Measurements from ENCODE around the gene KNDC1. TPM values are rescaled to one million over a fixed set of nuclear protein-coding genes. Genes with fewer than 3 reads are reported as not detected.

KNDC1 gene
- total RNA-seq, 6 experiments from 2014 or later = 0.54 to 11.6 (median 8.2) TPM

DNA sequence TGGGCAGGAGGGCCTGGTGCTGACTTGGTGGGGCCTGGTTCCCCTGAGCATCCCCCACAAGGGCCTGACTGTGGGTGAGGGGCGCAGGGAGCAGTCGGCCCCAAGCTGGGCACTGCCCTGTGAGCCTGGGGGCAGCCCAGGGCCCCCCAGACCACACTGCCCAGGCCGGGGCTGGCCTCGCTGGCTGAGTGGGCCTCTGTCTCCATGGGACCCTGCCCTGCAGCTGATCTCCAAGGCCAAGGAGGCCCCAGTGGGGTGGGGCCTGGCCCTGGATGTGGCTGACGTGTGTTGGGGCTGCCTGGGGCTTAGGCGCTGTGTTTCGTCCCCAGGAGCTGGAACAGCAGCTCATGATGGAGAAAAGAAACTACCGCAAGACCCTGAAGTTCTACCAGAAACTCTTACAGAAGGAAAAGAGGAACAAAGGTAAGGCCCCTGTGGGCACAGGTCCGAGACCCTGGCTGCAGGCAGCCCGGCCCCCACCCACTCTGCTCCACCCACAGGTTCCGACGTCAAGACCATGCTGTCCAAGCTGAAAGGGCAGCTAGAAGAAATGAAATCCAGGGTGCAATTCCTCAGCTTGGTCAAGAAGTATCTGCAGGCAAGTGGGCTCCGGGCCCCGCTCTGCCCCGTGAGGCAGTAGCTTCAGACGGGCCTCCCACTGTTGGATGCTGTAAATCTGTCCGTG is 46.5 kb downstream of the KNDC1 start:
- H3K4me1 ChIP-seq = no peaks in the 10 kb centered on the region
- no peak for DNase-seq
- H3K27ac ChIP-seq = no peak overlapping the region
- ATAC-seq = no peak
- H3K9me3 ChIP-seq = no peaks in the 10 kb centered on the region
- intact Hi-C loops (cut with DNase I) = no loop called here
- TF ChIP-seq, protein P1, sequence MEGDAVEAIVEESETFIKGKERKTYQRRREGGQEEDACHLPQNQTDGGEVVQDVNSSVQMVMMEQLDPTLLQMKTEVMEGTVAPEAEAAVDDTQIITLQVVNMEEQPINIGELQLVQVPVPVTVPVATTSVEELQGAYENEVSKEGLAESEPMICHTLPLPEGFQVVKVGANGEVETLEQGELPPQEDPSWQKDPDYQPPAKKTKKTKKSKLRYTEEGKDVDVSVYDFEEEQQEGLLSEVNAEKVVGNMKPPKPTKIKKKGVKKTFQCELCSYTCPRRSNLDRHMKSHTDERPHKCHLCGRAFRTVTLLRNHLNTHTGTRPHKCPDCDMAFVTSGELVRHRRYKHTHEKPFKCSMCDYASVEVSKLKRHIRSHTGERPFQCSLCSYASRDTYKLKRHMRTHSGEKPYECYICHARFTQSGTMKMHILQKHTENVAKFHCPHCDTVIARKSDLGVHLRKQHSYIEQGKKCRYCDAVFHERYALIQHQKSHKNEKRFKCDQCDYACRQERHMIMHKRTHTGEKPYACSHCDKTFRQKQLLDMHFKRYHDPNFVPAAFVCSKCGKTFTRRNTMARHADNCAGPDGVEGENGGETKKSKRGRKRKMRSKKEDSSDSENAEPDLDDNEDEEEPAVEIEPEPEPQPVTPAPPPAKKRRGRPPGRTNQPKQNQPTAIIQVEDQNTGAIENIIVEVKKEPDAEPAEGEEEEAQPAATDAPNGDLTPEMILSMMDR (IDR thresholded peaks at IDR 0.05) = no peak
- no peak for TF ChIP-seq POLR2A (IDR thresholded peaks at IDR 0.05)
- no peak overlapping the region for H3K4me3 ChIP-seq
- no peaks in the 10 kb centered on the region for H3K36me3 ChIP-seq
- H3K27me3 ChIP-seq = no peaks in the 10 kb centered on the region
- WGBS (ENCODE audit: insufficient coverage, low coverage, low lambda C conversion rate, missing lambda C conversion rate) = no CpG with 5 or more reads among the region's 17 CpGs

DNA sequence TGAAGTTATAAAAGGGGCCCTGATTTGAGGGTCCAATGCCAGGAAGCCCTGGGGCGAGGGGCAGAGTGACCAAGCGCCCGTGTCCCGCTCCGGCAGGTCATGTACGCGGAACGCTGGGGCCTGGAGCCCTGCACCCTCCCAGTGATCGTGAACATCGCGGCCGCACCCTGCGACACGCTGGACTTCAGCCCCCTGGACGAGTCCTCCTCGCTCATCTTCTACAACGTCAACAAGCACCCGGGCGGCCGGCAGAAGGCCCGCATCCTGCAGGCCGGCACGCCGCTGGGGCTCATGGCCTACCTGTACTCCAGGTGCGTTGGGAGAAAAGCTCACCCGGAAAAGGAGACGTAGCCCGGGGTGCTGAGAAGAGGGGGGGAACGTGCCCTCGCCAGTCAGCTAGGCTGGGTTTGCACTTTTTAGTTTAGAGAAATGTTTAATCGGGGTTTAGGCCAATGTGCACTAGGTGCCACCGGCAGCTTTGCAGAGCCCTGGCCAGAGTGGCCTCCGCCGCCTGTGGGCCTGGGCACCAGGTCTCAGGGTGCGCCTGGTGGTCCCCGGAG is 47.1 kb downstream of the KNDC1 start:
- no peak for TF ChIP-seq POLR2A (IDR thresholded peaks at IDR 0.05)
- TF ChIP-seq, protein P1 (IDR thresholded peaks at IDR 0.05) = no peak
- Histone ChIP-seq H3K27ac (no peak overlapping the region), H3K4me1 (no peaks in the 10 kb centered on the region), H3K9me3 (no peaks in the 10 kb centered on the region), H3K4me3 (no peak overlapping the region), H3K27me3 (no peaks in the 10 kb centered on the region), H3K36me3 (no peaks in the 10 kb centered on the region)
- DNase-seq = no peak
- 60% methylated on average over 5 of the region's 36 CpGs for WGBS (ENCODE audit: insufficient coverage, low coverage, low lambda C conversion rate, missing lambda C conversion rate)
- no peak for ATAC-seq
- intact Hi-C loops (cut with DNase I) = no loop called here

DNA sequence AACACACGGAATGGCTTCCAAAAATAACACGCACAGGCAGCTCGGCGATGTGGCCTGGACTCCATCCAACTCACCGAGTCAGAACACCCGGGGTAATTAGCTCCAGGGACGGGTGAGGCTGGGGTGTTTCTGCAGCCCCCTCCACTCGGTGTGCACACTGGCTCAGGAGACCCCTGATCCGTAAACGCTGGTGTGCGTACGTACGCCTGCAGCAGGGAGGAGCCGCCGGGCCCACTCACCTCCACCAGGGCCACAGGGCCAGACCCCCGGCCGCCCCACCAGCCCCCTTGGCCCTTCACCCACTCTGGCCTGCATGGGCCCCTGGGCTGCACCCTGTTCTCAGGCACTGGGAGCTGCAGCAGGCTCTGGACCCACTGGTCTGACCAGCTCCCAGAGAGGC is 47.6 kb downstream of the KNDC1 start:
- no peaks in the 10 kb centered on the region for H3K4me1 ChIP-seq
- no peak overlapping the region for H3K4me3 ChIP-seq
- no peaks in the 10 kb centered on the region for H3K27me3 ChIP-seq
- DNase-seq (no peak), ATAC-seq (no peak)
- intact Hi-C loops (cut with DNase I) = no loop called here
- no peaks in the 10 kb centered on the region for H3K36me3 ChIP-seq
- TF ChIP-seq POLR2A (IDR thresholded peaks at IDR 0.05) = no peak
- H3K9me3 ChIP-seq = no peaks in the 10 kb centered on the region
- WGBS (ENCODE audit: insufficient coverage, low coverage, low lambda C conversion rate, missing lambda C conversion rate) = no CpG with 5 or more reads among the region's 17 CpGs
- no peak overlapping the region for H3K27ac ChIP-seq

DNA sequence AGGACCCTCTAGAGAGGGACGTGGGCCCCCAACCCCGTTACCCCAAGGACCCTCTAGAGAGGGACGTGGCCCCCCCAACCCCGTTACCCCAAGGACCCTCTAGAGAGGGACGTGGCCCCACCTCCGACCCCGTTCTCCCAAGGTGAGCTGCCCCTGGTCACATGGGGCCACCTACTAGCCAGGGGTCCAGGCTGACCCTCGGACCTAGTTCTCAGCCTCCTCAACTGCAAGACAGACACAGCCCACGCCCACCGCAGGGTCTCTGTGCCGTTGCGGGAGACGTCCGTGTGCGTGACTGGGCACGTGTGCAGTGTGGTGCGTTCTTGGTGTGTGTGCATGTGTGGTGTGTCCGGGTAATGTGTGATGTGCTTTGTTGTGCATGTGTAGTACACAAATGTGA is 48.4 kb downstream of the KNDC1 start:
- ATAC-seq (no peak), DNase-seq (no peak)
- Histone ChIP-seq H3K27me3 (no peaks in the 10 kb centered on the region), H3K36me3 (no peaks in the 10 kb centered on the region), H3K27ac (no peak overlapping the region), H3K4me3 (no peak overlapping the region), H3K4me1 (no peaks in the 10 kb centered on the region), H3K9me3 (no peaks in the 10 kb centered on the region)
- intact Hi-C loops (cut with DNase I) = no loop called here
- 81% methylated on average over 7 of the region's 18 CpGs for WGBS (ENCODE audit: insufficient coverage, low coverage, low lambda C conversion rate, missing lambda C conversion rate)
- TF ChIP-seq POLR2A (IDR thresholded peaks at IDR 0.05) = no peak
- TF ChIP-seq, protein P1 (IDR thresholded peaks at IDR 0.05) = no peak

DNA sequence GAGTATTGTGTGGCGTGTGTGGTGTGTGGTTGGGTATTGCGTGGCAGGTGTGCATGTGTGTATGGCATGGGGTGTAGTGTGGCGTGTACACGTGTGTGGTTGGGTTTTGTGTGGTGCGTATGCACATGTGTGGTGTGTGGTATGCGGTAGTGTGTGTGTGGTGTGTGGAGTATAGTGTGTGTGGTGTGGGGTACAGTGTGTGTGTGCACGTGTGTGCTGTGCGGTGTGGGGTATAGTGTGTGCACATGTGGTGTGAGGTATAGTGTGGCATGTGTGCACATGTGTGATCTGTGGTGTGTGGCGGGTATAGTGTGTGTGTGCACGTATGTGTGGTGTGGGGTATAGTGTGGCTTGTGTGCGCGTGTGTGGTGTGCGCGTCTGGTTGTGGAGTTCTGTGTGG is 49.1 kb downstream of the KNDC1 start:
- Histone ChIP-seq H3K9me3 (no peaks in the 10 kb centered on the region), H3K27ac (no peak overlapping the region), H3K4me3 (no peak overlapping the region), H3K27me3 (no peaks in the 10 kb centered on the region), H3K4me1 (no peaks in the 10 kb centered on the region), H3K36me3 (no peaks in the 10 kb centered on the region)
- DNase-seq = no peak
- intact Hi-C loops (cut with DNase I) = no loop called here
- no peak for ATAC-seq
- TF ChIP-seq, protein P1 (IDR thresholded peaks at IDR 0.05) = no peak
- TF ChIP-seq POLR2A (IDR thresholded peaks at IDR 0.05) = no peak
- 93% methylated on average over 6 of the region's 14 CpGs for WGBS (ENCODE audit: insufficient coverage, low coverage, low lambda C conversion rate, missing lambda C conversion rate)

Data from right lobe of liver (tissue), 6 donors.